ENCODE measurements around the gene COL21A1. TPM values are rescaled to one million over a fixed set of nuclear protein-coding genes. Genes with fewer than 3 reads are reported as not detected.

COL21A1 gene
- total RNA-seq, 2 experiments from 2014 or later = not detected

DNA sequence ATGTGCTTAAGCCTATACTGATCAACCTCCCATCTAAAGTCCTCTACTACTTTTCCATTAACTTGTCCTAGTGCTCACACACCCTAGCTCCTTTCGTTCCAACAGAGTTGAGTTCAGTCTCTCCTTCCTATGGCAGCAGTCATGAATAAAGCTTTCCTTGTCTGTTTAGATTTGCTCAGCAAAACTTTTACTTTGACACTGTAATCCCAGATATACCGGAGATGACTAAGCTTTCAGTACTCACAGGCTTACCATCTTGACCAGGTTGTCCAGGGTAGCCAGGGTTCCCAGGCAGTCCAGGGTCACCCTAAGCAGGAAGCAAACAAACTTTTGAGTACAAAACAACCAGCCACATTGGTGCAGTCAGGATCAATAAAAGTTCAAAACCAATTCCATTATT is 90.7 kb downstream of the COL21A1 start:
- H3K27ac ChIP-seq (ENCODE audit: low read depth, low read length, poor library complexity, severe bottlenecking) = no peak overlapping the region
- CTCF ChIA-PET (ENCODE audit: unreplicated experiment) = no interaction called here
- H3K9me3 ChIP-seq (ENCODE audit: low read length) = no peaks in the 10 kb centered on the region
- intact Hi-C loops (cut with micrococcal nuclease; ENCODE audit: unreplicated experiment) = no loop called here
- DNase-seq (ENCODE audit: low spot score) = no peak
- H3K4me2 ChIP-seq (ENCODE audit: low read length) = no peak overlapping the region
- H3K4me3 ChIP-seq (ENCODE audit: low read depth, low read length, poor library complexity, severe bottlenecking) = no peak overlapping the region
- H4K20me1 ChIP-seq (ENCODE audit: insufficient read depth, low read length) = no peaks in the 10 kb centered on the region
- no peak for TF ChIP-seq EZH2phosphoT487 (IDR thresholded peaks at IDR 0.05; ENCODE audit: borderline replicate concordance, low read depth, low read length)
- TF ChIP-seq, protein P1, sequence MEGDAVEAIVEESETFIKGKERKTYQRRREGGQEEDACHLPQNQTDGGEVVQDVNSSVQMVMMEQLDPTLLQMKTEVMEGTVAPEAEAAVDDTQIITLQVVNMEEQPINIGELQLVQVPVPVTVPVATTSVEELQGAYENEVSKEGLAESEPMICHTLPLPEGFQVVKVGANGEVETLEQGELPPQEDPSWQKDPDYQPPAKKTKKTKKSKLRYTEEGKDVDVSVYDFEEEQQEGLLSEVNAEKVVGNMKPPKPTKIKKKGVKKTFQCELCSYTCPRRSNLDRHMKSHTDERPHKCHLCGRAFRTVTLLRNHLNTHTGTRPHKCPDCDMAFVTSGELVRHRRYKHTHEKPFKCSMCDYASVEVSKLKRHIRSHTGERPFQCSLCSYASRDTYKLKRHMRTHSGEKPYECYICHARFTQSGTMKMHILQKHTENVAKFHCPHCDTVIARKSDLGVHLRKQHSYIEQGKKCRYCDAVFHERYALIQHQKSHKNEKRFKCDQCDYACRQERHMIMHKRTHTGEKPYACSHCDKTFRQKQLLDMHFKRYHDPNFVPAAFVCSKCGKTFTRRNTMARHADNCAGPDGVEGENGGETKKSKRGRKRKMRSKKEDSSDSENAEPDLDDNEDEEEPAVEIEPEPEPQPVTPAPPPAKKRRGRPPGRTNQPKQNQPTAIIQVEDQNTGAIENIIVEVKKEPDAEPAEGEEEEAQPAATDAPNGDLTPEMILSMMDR (conservative IDR thresholded peaks at IDR 0.05; ENCODE audit: low read length) = no peak
- BruUV-seq (replicated peaks) = no TSS peak
- no peaks in the 10 kb centered on the region for H3K4me1 ChIP-seq (ENCODE audit: insufficient read depth, low read length, poor library complexity, severe bottlenecking)
- no peaks in the 10 kb centered on the region for H3K9me2 ChIP-seq (ENCODE audit: insufficient read depth, low read length)
- H3K79me2 ChIP-seq (ENCODE audit: insufficient read depth, low read depth, low read length) = no peaks in the 10 kb centered on the region
- H2AFZ ChIP-seq (ENCODE audit: low read length) = no peak overlapping the region
- H3K36me3 ChIP-seq (ENCODE audit: insufficient read depth, low read length) = no peaks in the 10 kb centered on the region
- POLR2A ChIA-PET = interaction anchor here (1.0 to 1.4 kb wide), 2 partner anchors 9 to 10 kb away, joined by 3 read pairs; no protein-coding TSS in a partner anchor

DNA sequence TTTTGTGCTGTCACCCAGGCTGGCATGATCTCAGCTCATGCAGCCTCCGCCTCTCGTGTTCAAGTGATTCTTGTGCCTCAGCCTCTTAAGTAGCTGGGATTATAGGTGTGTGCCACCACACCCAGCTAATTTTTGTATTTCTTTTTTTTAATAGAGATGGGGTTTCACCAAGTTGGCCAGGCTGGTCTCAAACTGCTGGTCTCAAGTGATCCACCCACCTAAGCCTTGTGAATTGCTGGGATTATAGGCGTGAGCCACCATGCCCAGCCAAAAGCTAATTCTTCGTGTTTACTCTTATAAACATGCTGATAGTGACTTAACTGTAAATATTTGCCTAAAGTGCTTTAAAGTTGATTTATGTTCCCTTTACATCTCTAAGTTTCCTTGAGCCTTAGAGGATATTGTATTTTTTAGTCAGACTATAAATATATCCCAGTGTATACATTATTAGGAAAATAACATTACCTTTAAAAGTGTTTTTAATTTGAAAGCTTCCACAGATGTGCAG is 91.7 kb downstream of the COL21A1 start:
- BruUV-seq (replicated peaks) = no TSS peak
- no peaks in the 10 kb centered on the region for H4K20me1 ChIP-seq (ENCODE audit: insufficient read depth, low read length)

DNA sequence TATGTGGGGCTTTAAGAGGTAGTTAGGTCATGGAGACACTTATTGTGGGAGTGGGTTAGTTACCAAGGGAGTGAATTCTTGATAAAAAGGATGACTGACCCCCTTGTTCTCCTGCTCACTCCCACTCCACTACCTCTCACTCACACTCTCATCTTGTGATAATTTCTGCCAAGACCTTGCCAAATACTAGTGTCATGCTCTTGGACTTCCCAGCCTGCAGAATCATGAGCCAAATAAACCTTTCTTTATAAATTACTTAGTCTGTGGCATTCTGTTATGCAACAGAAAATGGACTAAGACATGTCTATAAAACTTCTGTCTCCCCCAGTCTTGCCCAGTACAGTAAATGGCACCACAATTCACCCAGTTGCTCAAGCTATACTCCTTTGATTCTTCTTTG is 93.3 kb downstream of the COL21A1 start:
- BruUV-seq (replicated peaks) = no TSS peak
- H2AFZ ChIP-seq (ENCODE audit: low read length) = no peak overlapping the region
- CTCF ChIA-PET (ENCODE audit: unreplicated experiment) = no interaction called here
- no peaks in the 10 kb centered on the region for H3K9me3 ChIP-seq (ENCODE audit: low read length)
- no peak overlapping the region for H3K4me2 ChIP-seq (ENCODE audit: low read length)
- H3K27ac ChIP-seq (ENCODE audit: low read depth, low read length, poor library complexity, severe bottlenecking) = no peak overlapping the region
- no peaks in the 10 kb centered on the region for H3K36me3 ChIP-seq (ENCODE audit: insufficient read depth, low read length)
- H3K9me2 ChIP-seq (ENCODE audit: insufficient read depth, low read length) = no peaks in the 10 kb centered on the region
- DNase-seq (ENCODE audit: low spot score) = no peak
- no peak overlapping the region for H3K4me3 ChIP-seq (ENCODE audit: low read depth, low read length, poor library complexity, severe bottlenecking)
- no peaks in the 10 kb centered on the region for H4K20me1 ChIP-seq (ENCODE audit: insufficient read depth, low read length)
- POLR2A ChIA-PET = no interaction called here
- no peaks in the 10 kb centered on the region for H3K4me1 ChIP-seq (ENCODE audit: insufficient read depth, low read length, poor library complexity, severe bottlenecking)
- no peaks in the 10 kb centered on the region for H3K79me2 ChIP-seq (ENCODE audit: insufficient read depth, low read depth, low read length)
- intact Hi-C loops (cut with micrococcal nuclease; ENCODE audit: unreplicated experiment) = no loop called here
- TF ChIP-seq EZH2phosphoT487 (IDR thresholded peaks at IDR 0.05; ENCODE audit: borderline replicate concordance, low read depth, low read length) = no peak
- TF ChIP-seq, protein P1 (conservative IDR thresholded peaks at IDR 0.05; ENCODE audit: low read length) = no peak

More for the DNA sequence above, 91.7 kb downstream of the COL21A1 start:
- no peaks in the 10 kb centered on the region for H3K9me3 ChIP-seq (ENCODE audit: low read length)
- POLR2A ChIA-PET = interaction anchor here (1.0 to 1.4 kb wide), 3 partner anchors 8 to 26 kb away, joined by 3 read pairs; no protein-coding TSS in a partner anchor
- intact Hi-C loops (cut with micrococcal nuclease; ENCODE audit: unreplicated experiment) = no loop called here
- H3K4me3 ChIP-seq (ENCODE audit: low read depth, low read length, poor library complexity, severe bottlenecking) = no peak overlapping the region
- TF ChIP-seq EZH2phosphoT487 (IDR thresholded peaks at IDR 0.05; ENCODE audit: borderline replicate concordance, low read depth, low read length) = no peak
- TF ChIP-seq, protein P1 (conservative IDR thresholded peaks at IDR 0.05; ENCODE audit: low read length) = no peak
- CTCF ChIA-PET (ENCODE audit: unreplicated experiment) = no interaction called here
- H3K4me1 ChIP-seq (ENCODE audit: insufficient read depth, low read length, poor library complexity, severe bottlenecking) = no peaks in the 10 kb centered on the region
- H3K79me2 ChIP-seq (ENCODE audit: insufficient read depth, low read depth, low read length) = no peaks in the 10 kb centered on the region
- H2AFZ ChIP-seq (ENCODE audit: low read length) = no peak overlapping the region
- H3K36me3 ChIP-seq (ENCODE audit: insufficient read depth, low read length) = no peaks in the 10 kb centered on the region
- H3K27ac ChIP-seq (ENCODE audit: low read depth, low read length, poor library complexity, severe bottlenecking) = no peak overlapping the region
- DNase-seq (ENCODE audit: low spot score) = no peak
- H3K4me2 ChIP-seq (ENCODE audit: low read length) = no peak overlapping the region
- no peaks in the 10 kb centered on the region for H3K9me2 ChIP-seq (ENCODE audit: insufficient read depth, low read length)
